ENCODE measurements around the gene LMO3. TPM values are rescaled to one million over a fixed set of nuclear protein-coding genes. Genes with fewer than 3 reads are reported as not detected.
"Not testable (repeated sequence)": the region's sequence is repeated elsewhere in the genome, so short reads cannot be mapped to it uniquely, and the experiment has no call there.

The LMO3 gene
- total RNA-seq, 2 experiments from 2014 or later = not detected

DNA sequence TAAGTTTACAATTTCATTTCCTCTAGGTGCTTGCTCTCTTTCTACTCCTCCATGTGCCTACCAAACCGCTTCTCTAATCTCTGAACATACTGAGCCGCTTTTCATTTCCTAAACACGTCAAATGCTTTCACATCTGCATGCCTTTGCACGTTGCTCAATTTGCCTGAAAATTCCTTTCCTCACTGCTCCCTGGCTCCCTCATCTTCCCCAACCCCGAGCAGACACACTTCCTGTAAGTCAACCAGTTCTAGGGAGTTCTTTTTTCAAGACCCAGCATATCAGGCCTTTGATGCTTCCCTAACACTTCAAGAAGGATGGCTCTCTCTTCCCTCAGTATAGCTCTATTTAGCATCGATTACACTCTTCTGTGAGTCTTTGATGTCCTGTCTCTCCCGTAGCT lies 50.3 kb downstream of the LMO3 start:
- no peak overlapping the region for H3K4me3 Mint-ChIP-seq
- CTCF ChIA-PET = no interaction called here
- no peaks in the 10 kb centered on the region for H3K4me1 Mint-ChIP-seq
- no peaks in the 10 kb centered on the region for H3K9me3 Mint-ChIP-seq (ENCODE audit: low read depth)
- no peak for ATAC-seq
- DNase-seq = no peak
- H3K27me3 Mint-ChIP-seq = no peaks in the 10 kb centered on the region
- H3K27ac Mint-ChIP-seq = no peak overlapping the region
- no peaks in the 10 kb centered on the region for H3K36me3 Mint-ChIP-seq

DNA sequence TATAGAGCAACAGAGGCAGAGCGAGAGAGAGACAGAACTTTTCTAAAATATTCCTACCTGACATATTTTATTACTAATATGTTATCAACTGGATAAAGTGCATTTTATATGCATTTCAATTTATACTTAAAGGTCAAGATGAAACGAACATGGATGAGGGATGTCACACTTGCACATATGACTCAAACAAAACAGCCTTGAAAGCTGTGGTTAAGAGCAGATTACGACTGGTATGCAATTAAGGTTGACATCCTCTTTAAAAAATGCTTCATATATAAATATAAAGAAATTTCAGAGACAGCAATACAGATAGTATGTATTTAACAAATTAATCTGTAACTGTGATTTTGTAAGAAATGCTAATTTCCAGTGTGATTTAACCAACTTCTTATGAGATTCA lies 52.5 kb downstream of the LMO3 start:
- DNase-seq = no peak
- no peak for ATAC-seq
- Mint-ChIP-seq H3K9me3 (ENCODE audit: low read depth) (peaks cover 2% of the 10 kb centered on the region), H3K27me3 (no peaks in the 10 kb centered on the region), H3K4me3 (no peak overlapping the region), H3K27ac (no peak overlapping the region), H3K36me3 (no peaks in the 10 kb centered on the region), H3K4me1 (no peaks in the 10 kb centered on the region)
- CTCF ChIA-PET = no interaction called here

DNA sequence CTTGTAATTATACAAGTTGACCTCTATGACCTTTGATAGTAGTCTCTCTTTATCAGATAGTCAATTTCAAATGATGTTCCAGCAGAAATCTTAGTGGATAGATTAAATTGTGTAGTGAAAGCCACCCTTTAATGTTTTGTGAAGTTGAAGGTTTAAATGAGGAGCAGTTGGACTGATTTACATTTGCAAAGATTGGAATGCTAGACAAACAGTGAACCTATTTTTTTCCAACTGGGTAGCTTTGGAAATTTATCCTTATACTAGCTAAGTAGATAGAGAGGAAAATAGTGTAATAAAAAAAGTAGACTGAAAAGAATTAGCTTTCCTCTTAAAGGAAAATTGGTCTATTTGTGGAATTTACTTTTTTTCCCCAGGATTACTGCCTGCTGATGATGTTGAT lies 53.7 kb downstream of the LMO3 start:
- Mint-ChIP-seq H3K4me1 (no peaks in the 10 kb centered on the region), H3K36me3 (no peaks in the 10 kb centered on the region), H3K4me3 (no peak overlapping the region), H3K27me3 (no peaks in the 10 kb centered on the region), H3K27ac (no peak overlapping the region), H3K9me3 (ENCODE audit: low read depth) (peaks cover 3% of the 10 kb centered on the region)
- DNase-seq (no peak), ATAC-seq (no peak)
- CTCF ChIA-PET = no interaction called here

DNA sequence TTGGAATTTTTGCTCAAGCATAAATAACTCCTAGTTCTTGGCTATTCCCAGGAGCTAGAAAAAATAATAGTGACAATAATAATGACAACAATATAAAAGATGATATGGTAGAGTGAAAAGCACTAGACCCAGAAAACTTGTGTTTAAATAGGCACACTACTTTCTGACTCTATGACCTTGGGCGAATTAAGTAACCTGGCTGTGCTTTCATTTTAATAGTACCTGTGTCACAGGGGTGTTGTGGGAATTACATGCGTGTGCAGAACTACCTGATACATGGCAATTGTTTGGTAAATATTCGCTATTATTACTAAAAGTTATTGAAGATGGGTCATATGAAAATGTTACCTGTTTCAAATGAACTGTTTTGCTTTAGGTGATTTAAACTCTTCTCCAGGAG lies 60.1 kb downstream of the LMO3 start:
- DNase-seq (no peak), ATAC-seq (no peak)
- Mint-ChIP-seq H3K4me1 (no peaks in the 10 kb centered on the region), H3K4me3 (no peak overlapping the region), H3K27ac (no peak overlapping the region), H3K27me3 (no peaks in the 10 kb centered on the region), H3K9me3 (ENCODE audit: low read depth) (peaks cover 17% of the 10 kb centered on the region), H3K36me3 (no peaks in the 10 kb centered on the region)
- CTCF ChIA-PET = no interaction called here

DNA sequence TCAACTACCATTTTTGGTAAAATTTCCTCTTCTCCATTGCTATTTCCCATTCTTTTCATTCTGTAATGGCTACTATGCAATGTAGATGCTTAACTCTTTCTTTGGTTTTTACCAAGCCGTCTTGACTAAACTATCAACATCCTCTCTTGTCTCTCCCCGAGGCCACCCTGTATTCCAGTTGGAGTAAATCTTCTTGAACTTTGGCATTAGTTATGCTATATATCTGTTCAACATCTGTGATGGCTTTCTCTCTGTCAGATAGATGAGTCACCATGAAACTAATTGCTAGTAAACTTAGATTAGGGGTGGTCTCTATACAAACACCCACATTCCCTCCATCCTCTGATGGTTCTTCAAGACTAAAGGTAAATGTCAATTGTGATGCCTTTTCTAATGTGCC lies 63.4 kb downstream of the LMO3 start:
- Mint-ChIP-seq H3K4me1 (no peaks in the 10 kb centered on the region), H3K27ac (no peak overlapping the region), H3K27me3 (no peaks in the 10 kb centered on the region), H3K36me3 (no peaks in the 10 kb centered on the region), H3K4me3 (no peak overlapping the region), H3K9me3 (ENCODE audit: low read depth) (peaks cover 23% of the 10 kb centered on the region)
- ATAC-seq (no peak), DNase-seq (no peak)
- CTCF ChIA-PET = no interaction called here

DNA sequence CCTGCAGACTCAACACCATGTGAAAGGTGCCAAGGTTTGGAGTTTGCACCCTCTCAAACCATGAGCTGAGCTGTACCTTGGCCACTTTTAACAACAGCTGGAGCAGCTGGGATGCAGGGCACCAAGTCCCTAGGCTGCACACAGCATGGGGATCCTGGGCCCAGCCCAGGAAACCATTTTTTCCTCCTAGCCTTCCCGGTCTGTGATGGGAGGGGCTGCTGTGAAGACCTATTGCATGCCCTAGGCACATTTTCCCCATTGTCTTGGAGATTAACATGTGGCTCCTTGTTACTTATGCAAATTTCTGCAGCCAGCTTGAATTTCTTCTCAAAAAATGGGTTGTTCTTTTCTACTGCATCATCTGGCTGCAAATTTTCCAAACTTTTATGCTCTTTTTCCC lies 68.3 kb downstream of the LMO3 start:
- H3K27me3 Mint-ChIP-seq, H3K4me1 Mint-ChIP-seq, H3K4me3 Mint-ChIP-seq, H3K36me3 Mint-ChIP-seq, ATAC-seq, H3K27ac Mint-ChIP-seq, CTCF ChIA-PET, DNase-seq: not testable (repeated sequence)
- H3K9me3 Mint-ChIP-seq (ENCODE audit: low read depth) = peaks cover 22% of the 10 kb centered on the region

DNA sequence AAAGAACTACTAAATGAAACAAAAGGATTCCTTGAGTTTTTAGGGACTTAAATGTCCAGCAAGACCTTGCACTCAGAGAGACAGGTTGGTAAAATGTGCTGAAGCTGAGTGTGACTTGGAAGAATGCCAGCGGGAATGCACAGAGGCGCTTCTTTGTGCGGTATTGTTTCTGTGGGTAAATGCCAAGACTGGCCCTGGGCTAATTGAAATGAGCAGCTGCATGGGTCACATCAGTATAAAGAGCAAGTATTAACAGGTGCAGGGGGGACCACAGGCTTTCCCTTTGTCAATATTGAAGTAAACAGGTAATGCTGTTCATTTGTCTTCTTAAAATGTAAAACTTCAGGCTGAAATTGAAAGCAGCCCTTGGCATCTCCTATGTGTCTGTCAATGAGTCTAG lies 74.3 kb downstream of the LMO3 start:
- no peak for DNase-seq
- ATAC-seq = no peak
- Mint-ChIP-seq H3K27ac (no peak overlapping the region), H3K27me3 (no peaks in the 10 kb centered on the region), H3K36me3 (no peaks in the 10 kb centered on the region), H3K4me3 (no peak overlapping the region), H3K4me1 (no peaks in the 10 kb centered on the region), H3K9me3 (ENCODE audit: low read depth) (peaks cover 7% of the 10 kb centered on the region)
- CTCF ChIA-PET = no interaction called here

DNA sequence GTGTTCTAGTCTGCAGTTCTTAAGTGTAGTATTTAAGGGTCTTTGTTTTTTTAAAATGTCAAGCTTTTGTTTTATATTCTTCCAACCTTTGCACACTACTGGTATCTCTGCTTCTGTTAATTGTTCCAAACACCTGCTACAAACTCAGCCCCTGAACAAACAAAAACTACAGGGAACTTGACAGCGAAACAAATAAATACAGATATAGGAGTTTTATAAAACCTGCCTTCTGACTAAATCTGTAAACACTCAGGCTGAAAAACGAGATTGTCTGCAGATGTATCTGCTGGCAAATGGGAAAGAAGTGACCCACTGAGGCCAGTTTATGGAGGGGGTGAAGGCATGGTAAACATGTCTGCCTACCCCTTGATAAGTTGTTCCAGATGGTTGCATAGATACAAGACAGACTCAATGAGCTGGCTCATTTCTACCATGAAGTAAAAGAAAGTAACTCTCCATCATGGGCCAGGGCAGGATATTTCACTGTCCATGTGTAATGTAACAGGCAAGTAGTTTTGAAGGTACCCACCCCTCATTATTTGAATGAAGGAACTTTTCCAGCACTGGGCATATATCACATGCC lies 75.6 kb downstream of the LMO3 start:
- ATAC-seq = no peak
- Mint-ChIP-seq H3K4me3 (no peak overlapping the region), H3K9me3 (ENCODE audit: low read depth) (peaks cover 5% of the 10 kb centered on the region), H3K27ac (no peak overlapping the region), H3K4me1 (no peaks in the 10 kb centered on the region), H3K36me3 (no peaks in the 10 kb centered on the region), H3K27me3 (no peaks in the 10 kb centered on the region)
- DNase-seq = no peak
- CTCF ChIA-PET = no interaction called here

DNA sequence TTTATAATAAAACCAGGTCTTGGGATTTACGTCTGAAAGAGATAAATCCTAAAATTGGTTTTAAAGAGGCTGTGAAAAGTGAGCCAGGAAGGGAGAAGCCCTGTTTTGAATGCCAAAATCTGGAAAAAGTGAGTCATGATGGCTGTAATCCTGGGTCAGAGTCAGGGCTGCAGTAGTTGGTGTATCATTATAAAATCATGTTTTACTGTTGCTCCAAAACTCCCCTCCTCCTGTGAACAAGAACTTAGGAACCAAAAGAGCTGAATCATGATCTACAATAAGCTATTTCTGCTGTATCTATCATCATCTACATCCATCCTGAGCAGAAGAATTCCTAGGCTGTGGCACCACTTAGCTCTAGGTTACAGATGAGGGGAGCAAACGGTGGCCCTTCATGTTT lies 79.3 kb downstream of the LMO3 start:
- CTCF ChIA-PET = no interaction called here
- Mint-ChIP-seq H3K27ac (no peak overlapping the region), H3K36me3 (no peaks in the 10 kb centered on the region), H3K27me3 (no peaks in the 10 kb centered on the region), H3K4me1 (no peaks in the 10 kb centered on the region), H3K9me3 (ENCODE audit: low read depth) (peaks cover 4% of the 10 kb centered on the region), H3K4me3 (no peak overlapping the region)
- ATAC-seq (no peak), DNase-seq (no peak)

DNA sequence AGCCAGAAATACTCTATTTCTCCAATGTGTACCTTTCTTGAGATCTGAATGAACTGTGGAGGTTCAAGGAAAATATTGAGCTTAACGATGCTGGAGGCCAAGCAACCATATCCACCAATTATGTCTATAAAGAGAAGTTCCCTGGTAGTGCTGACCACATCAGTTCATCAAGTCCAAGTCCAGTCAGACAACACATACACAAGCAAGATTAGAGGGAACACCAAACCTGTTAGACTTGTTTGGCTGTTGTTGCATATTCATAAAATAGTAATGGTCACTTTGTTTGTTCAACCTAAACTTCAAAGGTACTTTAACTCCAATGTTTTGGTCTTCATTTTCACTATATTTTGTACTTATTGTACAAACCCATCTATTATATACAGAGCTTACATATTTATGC lies 81.6 kb downstream of the LMO3 start:
- CTCF ChIA-PET = no interaction called here
- H3K27ac Mint-ChIP-seq = no peak overlapping the region
- no peaks in the 10 kb centered on the region for H3K4me1 Mint-ChIP-seq
- ATAC-seq (no peak), DNase-seq (no peak)
- peaks cover 7% of the 10 kb centered on the region for H3K9me3 Mint-ChIP-seq (ENCODE audit: low read depth)
- no peak overlapping the region for H3K4me3 Mint-ChIP-seq
- H3K27me3 Mint-ChIP-seq = no peaks in the 10 kb centered on the region
- H3K36me3 Mint-ChIP-seq = no peaks in the 10 kb centered on the region

DNA sequence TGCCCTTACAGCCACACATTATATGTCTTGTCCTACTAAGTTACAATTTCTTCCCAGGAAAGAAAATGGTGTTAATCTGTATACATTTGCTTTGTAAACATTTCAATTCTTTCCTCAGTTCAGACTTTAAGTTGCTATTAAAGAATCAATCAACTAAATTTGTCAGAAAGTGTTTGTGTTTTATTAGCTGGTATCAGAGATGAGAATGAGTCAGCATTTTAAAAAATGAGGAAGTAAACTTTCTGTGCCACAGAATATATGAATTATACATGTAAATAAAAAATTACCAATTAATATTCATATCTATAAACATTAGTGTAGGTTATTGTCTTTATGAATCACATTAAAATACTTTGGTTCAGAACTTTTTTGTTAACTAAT lies 82.0 kb downstream of the LMO3 start:
- Mint-ChIP-seq H3K4me3 (no peak overlapping the region), H3K9me3 (ENCODE audit: low read depth) (peaks cover 7% of the 10 kb centered on the region)
- ATAC-seq = no peak

DNA sequence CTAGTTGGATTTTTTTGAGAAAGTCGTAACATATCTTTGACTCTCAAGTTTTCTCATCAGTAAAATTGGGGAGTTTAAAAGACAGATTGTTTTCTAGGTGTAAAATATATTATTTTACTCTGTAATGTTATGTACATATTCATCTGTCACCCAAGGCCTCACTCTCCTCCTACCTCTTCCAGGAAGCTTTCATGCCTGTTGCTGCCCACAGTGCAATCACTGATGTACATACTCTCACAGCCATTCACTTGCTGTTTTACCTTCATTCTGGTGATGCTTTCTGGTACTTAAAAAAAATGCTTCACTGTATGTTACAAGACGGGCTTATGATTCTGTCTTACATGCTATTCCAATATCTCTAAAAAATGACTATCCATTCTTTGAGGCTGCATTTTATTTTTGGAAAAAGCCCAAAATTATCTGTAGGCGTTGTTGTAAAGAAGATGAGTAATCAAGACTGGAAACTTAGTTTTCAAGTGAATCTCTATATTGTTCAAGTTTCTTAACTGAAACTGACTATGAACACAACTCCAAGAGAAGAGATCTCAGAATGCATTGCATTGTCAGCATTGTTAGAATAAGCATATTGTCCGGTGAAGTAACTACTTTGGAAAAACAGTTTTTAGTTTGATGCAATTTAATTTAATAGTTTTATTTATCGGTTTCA lies 82.5 kb downstream of the LMO3 start:
- H3K36me3 Mint-ChIP-seq = no peaks in the 10 kb centered on the region
- H3K4me1 Mint-ChIP-seq = no peaks in the 10 kb centered on the region
- CTCF ChIA-PET = no interaction called here
- H3K4me3 Mint-ChIP-seq = no peak overlapping the region
- no peaks in the 10 kb centered on the region for H3K27me3 Mint-ChIP-seq
- H3K9me3 Mint-ChIP-seq (ENCODE audit: low read depth) = peaks cover 7% of the 10 kb centered on the region
- ATAC-seq (no peak), DNase-seq (no peak)
- H3K27ac Mint-ChIP-seq = no peak overlapping the region

More for the DNA sequence above, 82.0 kb downstream of the LMO3 start:
- Mint-ChIP-seq H3K36me3 (no peaks in the 10 kb centered on the region), H3K4me1 (no peaks in the 10 kb centered on the region), H3K27ac (no peak overlapping the region), H3K27me3 (no peaks in the 10 kb centered on the region)
- CTCF ChIA-PET = no interaction called here
- DNase-seq = no peak

DNA sequence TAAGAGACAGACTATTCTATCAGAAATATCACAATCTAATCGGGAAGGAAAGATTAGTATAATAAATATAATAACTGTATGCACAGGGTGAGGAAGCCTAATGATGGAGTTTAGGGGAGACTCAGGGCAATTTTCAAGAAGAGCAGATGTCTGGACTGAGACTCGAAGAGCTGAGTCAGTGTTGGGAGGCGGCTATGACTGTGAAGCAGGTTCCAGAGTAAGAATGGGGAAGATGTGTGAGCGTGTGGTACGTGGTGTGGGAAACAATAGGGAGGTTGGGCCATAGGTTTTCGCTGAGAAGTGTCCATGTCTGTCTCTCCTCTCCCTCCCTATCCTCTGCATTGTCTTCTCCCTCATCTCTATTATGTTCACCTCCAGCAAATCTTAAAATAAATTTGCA lies 85.6 kb downstream of the LMO3 start:
- Mint-ChIP-seq H3K27ac (no peak overlapping the region), H3K4me1 (no peaks in the 10 kb centered on the region), H3K4me3 (no peak overlapping the region)

DNA sequence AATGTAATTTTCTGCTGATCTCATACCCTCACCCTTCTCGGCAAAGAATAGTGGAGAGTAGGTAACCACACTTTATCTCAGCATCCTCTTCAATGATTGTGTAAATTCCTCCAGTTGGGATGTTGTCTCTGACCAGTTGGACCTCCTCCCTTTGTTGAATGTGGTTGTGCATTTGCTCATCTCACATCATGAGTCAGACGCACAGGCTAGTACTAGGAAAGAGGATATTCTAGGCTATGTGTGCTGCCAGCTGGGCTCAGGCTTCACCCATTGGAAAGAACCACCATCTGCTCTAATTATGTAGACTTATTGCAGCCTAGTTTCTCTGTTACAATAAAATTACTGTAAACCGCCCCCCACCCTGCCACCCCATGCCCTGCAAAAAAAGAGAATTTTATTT lies 90.3 kb downstream of the LMO3 start:
- H3K4me1 Mint-ChIP-seq = no peaks in the 10 kb centered on the region
- DNase-seq = no peak
- no peak overlapping the region for H3K4me3 Mint-ChIP-seq
- no peaks in the 10 kb centered on the region for H3K27me3 Mint-ChIP-seq
- H3K27ac Mint-ChIP-seq = no peak overlapping the region
- ATAC-seq = no peak
- H3K9me3 Mint-ChIP-seq (ENCODE audit: low read depth) = peaks cover 13% of the 10 kb centered on the region
- H3K36me3 Mint-ChIP-seq = no peaks in the 10 kb centered on the region
- CTCF ChIA-PET = no interaction called here

More for the DNA sequence above, 85.6 kb downstream of the LMO3 start:
- no peaks in the 10 kb centered on the region for H3K27me3 Mint-ChIP-seq
- ATAC-seq (no peak), DNase-seq (no peak)
- H3K9me3 Mint-ChIP-seq (ENCODE audit: low read depth) = peaks cover 14% of the 10 kb centered on the region
- CTCF ChIA-PET = no interaction called here
- no peaks in the 10 kb centered on the region for H3K36me3 Mint-ChIP-seq

DNA sequence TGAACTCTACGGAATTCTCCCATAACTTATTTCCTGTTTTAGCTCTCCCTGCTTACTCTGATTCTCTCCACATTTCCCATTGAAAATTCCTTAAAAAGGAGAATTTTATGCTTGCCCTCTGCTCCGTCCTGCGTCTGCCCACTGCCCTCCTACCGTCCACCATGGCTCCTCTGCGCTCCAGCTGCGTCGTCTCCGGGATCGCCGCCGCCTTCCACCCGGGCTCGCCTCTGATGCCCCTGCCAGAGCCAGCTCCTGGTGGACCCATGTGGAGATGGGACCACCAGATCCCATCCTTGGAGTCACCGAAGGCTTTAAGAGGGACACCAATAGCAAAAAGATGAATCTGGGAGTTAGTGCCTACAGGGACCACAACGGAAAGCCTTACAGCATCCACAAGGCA lies 92.7 kb downstream of the LMO3 start:
- CTCF ChIA-PET = no interaction called here
- no peaks in the 10 kb centered on the region for H3K36me3 Mint-ChIP-seq
- H3K4me3 Mint-ChIP-seq = no peak overlapping the region
- H3K27ac Mint-ChIP-seq = no peak overlapping the region
- H3K27me3 Mint-ChIP-seq = no peaks in the 10 kb centered on the region
- no peak for DNase-seq
- H3K4me1 Mint-ChIP-seq = no peaks in the 10 kb centered on the region
- ATAC-seq = no peak
- H3K9me3 Mint-ChIP-seq (ENCODE audit: low read depth) = peaks cover 11% of the 10 kb centered on the region

All from activated CD8-positive, alpha-beta memory T cell treated with anti-CD3 and anti-CD28 coated beads, Interleukin-2, amount 10 ng/mL, durations not matched to agents 7 days and 5 days (primary cell).